Measurements from ENCODE around the gene KIFC1. TPM values are rescaled to one million over a fixed set of nuclear protein-coding genes. Genes with fewer than 3 reads are reported as not detected.

Gene KIFC1
- total and polyA plus RNA-seq, 9 of the 15 experiments (the other 6 are each of a cell fraction or from before 2014, with no cell fraction given) = 1.3 to 95.2 (median 76.9) TPM

GRCh38 chr6:33410711-33411631 is 19.3 kb downstream of the KIFC1 start, which contains the start of gene PHF1 (continued):
- TF ChIP-seq PHF8 (IDR thresholded peaks at IDR 0.05; ENCODE audit: borderline replicate concordance, low read length) (peak; percentile 49; the same call in 1 of the 2 replicates), THRAP3 (IDR thresholded peaks at IDR 0.05; ENCODE audit: borderline replicate concordance) (no peak), EWSR1 (IDR thresholded peaks at IDR 0.05; ENCODE audit: borderline replicate concordance, low read depth, partially characterized antibody) (no peak), STAT5A (IDR thresholded peaks at IDR 0.05; ENCODE audit: borderline replicate concordance, low read length) (no peak), KLF13 (tag; IDR thresholded peaks at IDR 0.05; ENCODE audit: borderline replicate concordance, low read depth) (peak; percentile 85), NR1H2 (CRISPR knock-in tag; IDR thresholded peaks at IDR 0.05) (no peak), ARID4B (CRISPR knock-in tag; IDR thresholded peaks at IDR 0.05) (peak; percentile 87), KDM4B (IDR thresholded peaks at IDR 0.05; ENCODE audit: borderline replicate concordance in 2 of 2, low read depth in 1 of 2) (0 out of 4 replicates have a peak, but pooled peaks of 1 of the 2 experiments have one; percentile 20), MED1 (CRISPR knock-in tag; IDR thresholded peaks at IDR 0.05; ENCODE audit: borderline replicate concordance) (no peak), ZNF444 (CRISPR knock-in tag; IDR thresholded peaks at IDR 0.05) (peak; percentile 53; the same call in 1 of the 2 replicates), ZNF586 (CRISPR knock-in tag; conservative IDR thresholded peaks at IDR 0.05) (no peak), ID3 (CRISPR knock-in tag; IDR thresholded peaks at IDR 0.05) (no peak), ID3 (tag; IDR thresholded peaks at IDR 0.05) (no peak), ZFP1 (CRISPR knock-in tag; IDR thresholded peaks at IDR 0.05) (no peak), CHD1 (IDR thresholded peaks at IDR 0.05; ENCODE audit: low read length) (no peak), SAFB (IDR thresholded peaks at IDR 0.05; ENCODE audit: borderline replicate concordance, low read depth, low read length) (no peak), KLF6 (CRISPR knock-in tag; IDR thresholded peaks at IDR 0.05; ENCODE audit: borderline replicate concordance) (0 out of 2 replicates have a peak, but pooled peaks have one; percentile 38), ZNF217 (CRISPR knock-in tag; IDR thresholded peaks at IDR 0.05) (no peak), ZNF253 (CRISPR knock-in tag; conservative IDR thresholded peaks at IDR 0.05) (no peak), GABPB1 (CRISPR knock-in tag; IDR thresholded peaks at IDR 0.05) (no peak), NR2C2 (CRISPR knock-in tag; IDR thresholded peaks at IDR 0.05) (no peak), NR2C2 (tag; IDR thresholded peaks at IDR 0.05) (peak; percentile 58; the same call in 1 of the 2 replicates), U2AF1 (optimal IDR thresholded peaks at IDR 0.05; ENCODE audit: low read depth, low read length) (no peak)
